ENCODE measurements around the gene EPHB1. TPM values are rescaled to one million over a fixed set of nuclear protein-coding genes. Genes with fewer than 3 reads are reported as not detected.

Gene EPHB1
- polyA plus RNA-seq, 1 donor from 2014 or later, result 18.7 TPM

DNA sequence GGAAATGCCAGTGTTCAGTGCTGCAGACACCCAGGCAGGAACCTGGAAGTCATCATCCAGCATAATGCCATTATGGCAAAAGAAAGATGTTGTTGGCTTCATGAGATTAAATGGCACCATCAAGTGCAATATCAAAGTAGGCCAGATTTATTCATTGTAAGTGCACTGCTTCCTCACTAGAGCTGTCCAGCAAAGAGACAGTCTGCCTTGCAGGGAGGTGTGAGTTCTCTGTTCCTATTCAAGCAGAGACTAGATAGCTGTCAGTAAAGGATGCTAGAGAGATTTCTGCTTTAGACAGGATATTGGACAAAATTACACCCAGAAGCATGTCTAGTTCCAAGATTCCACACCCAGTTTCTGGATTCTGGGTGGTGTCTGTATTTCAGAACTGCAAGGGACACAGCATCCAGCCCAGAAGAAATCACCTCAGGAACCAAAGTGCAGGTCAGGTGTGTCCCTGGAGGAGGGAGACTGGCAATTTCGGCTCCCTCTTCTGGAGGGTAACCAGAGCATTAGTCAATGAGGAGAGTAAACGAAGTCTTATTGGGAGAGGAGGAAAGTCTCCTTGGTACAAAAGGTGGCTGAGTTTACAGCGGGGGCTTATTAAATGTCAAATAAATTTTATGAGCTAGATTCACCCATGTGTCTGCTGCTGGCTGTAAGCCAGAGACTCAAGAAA, 377.3 kb downstream of the EPHB1 start:
- Histone ChIP-seq H3K36me3 (ENCODE audit: insufficient read depth, low read length) (peaks cover 4% of the 10 kb centered on the region), H2AFZ (ENCODE audit: low read depth, low read length) (no peak overlapping the region), H4K20me1 (ENCODE audit: insufficient read depth) (no peaks in the 10 kb centered on the region), H3K79me2 (replicated peaks; ENCODE audit: insufficient read depth, low read length) (no peaks in the 10 kb centered on the region), H3K27ac (ENCODE audit: low read length) (no peak overlapping the region), H3K9me3 (ENCODE audit: low read length) (no peaks in the 10 kb centered on the region), H3K9ac (ENCODE audit: low read length) (no peak overlapping the region), H3F3A (ENCODE audit: insufficient read depth, low read length, poor library complexity, severe bottlenecking) (no peaks in the 10 kb centered on the region), H3K9me2 (ENCODE audit: insufficient read depth, low read length) (no peaks in the 10 kb centered on the region), H3K27me3 (ENCODE audit: insufficient read depth, low read depth, low read length) (no peaks in the 10 kb centered on the region), H3K4me2 (ENCODE audit: low read length) (no peak overlapping the region), H3K4me3 (ENCODE audit: low read length) (no peak overlapping the region)
- TF ChIP-seq TAF1 (IDR thresholded peaks at IDR 0.05; ENCODE audit: low read depth) (no peak), EZH2 (IDR thresholded peaks at IDR 0.05; ENCODE audit: borderline replicate concordance, insufficient read depth, low read length, poor library complexity, severe bottlenecking) (no peak), EP300 (conservative IDR thresholded peaks at IDR 0.05; ENCODE audit: poor library complexity, severe bottlenecking) (no peak), RAD21 (conservative IDR thresholded peaks at IDR 0.05) (no peak), POLR2AphosphoS5 (IDR thresholded peaks at IDR 0.05) (no peak), SMC3 (conservative IDR thresholded peaks at IDR 0.05; ENCODE audit: poor library complexity) (no peak), MXI1 (conservative IDR thresholded peaks at IDR 0.05; ENCODE audit: poor library complexity, severe bottlenecking) (no peak)
- TF ChIP-seq, protein P1, sequence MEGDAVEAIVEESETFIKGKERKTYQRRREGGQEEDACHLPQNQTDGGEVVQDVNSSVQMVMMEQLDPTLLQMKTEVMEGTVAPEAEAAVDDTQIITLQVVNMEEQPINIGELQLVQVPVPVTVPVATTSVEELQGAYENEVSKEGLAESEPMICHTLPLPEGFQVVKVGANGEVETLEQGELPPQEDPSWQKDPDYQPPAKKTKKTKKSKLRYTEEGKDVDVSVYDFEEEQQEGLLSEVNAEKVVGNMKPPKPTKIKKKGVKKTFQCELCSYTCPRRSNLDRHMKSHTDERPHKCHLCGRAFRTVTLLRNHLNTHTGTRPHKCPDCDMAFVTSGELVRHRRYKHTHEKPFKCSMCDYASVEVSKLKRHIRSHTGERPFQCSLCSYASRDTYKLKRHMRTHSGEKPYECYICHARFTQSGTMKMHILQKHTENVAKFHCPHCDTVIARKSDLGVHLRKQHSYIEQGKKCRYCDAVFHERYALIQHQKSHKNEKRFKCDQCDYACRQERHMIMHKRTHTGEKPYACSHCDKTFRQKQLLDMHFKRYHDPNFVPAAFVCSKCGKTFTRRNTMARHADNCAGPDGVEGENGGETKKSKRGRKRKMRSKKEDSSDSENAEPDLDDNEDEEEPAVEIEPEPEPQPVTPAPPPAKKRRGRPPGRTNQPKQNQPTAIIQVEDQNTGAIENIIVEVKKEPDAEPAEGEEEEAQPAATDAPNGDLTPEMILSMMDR (IDR thresholded peaks at IDR 0.05; ENCODE audit: poor library complexity, severe bottlenecking), result no peak
- TF ChIP-seq, protein P2, sequence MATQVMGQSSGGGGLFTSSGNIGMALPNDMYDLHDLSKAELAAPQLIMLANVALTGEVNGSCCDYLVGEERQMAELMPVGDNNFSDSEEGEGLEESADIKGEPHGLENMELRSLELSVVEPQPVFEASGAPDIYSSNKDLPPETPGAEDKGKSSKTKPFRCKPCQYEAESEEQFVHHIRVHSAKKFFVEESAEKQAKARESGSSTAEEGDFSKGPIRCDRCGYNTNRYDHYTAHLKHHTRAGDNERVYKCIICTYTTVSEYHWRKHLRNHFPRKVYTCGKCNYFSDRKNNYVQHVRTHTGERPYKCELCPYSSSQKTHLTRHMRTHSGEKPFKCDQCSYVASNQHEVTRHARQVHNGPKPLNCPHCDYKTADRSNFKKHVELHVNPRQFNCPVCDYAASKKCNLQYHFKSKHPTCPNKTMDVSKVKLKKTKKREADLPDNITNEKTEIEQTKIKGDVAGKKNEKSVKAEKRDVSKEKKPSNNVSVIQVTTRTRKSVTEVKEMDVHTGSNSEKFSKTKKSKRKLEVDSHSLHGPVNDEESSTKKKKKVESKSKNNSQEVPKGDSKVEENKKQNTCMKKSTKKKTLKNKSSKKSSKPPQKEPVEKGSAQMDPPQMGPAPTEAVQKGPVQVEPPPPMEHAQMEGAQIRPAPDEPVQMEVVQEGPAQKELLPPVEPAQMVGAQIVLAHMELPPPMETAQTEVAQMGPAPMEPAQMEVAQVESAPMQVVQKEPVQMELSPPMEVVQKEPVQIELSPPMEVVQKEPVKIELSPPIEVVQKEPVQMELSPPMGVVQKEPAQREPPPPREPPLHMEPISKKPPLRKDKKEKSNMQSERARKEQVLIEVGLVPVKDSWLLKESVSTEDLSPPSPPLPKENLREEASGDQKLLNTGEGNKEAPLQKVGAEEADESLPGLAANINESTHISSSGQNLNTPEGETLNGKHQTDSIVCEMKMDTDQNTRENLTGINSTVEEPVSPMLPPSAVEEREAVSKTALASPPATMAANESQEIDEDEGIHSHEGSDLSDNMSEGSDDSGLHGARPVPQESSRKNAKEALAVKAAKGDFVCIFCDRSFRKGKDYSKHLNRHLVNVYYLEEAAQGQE (IDR thresholded peaks at IDR 0.05; ENCODE audit: borderline replicate concordance), result no peak

DNA sequence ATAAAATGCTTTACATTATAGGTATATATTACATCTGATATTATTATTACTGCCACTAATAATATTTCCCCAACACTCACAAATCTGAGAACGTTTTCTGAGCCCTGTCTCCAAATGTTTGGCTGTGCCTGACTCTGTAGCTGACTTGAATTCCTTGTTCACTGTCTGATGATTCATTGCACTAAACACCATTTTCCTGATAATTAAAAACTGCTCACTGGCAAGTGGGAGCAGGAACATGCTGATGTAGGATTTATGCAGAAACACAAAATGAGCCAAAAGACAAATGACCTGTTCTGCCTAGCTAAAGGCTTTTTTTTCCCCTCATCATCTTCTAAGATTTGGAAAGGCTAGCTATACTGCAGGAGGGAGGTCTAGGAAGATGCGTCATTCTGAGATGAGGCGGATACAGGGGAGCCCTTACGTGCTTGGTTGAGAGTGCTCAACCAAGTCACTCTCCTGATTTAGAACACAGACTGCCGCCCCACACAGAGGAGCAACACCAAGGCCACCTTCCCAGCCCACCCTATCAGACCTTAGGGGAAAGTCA, 380.7 kb downstream of the EPHB1 start:
- Histone ChIP-seq H3K36me3 (ENCODE audit: insufficient read depth, low read length) (no peaks in the 10 kb centered on the region), H3K4me3 (ENCODE audit: low read length) (no peak overlapping the region), H3F3A (ENCODE audit: insufficient read depth, low read length, poor library complexity, severe bottlenecking) (no peaks in the 10 kb centered on the region), H3K4me2 (ENCODE audit: low read length) (no peak overlapping the region), H3K9me3 (ENCODE audit: low read length) (no peaks in the 10 kb centered on the region), H3K9me2 (ENCODE audit: insufficient read depth, low read length) (no peaks in the 10 kb centered on the region), H3K27ac (ENCODE audit: low read length) (no peak overlapping the region), H4K20me1 (ENCODE audit: insufficient read depth) (no peaks in the 10 kb centered on the region), H2AFZ (ENCODE audit: low read depth, low read length) (no peak overlapping the region), H3K79me2 (replicated peaks; ENCODE audit: insufficient read depth, low read length) (no peaks in the 10 kb centered on the region), H3K9ac (ENCODE audit: low read length) (no peak overlapping the region), H3K27me3 (ENCODE audit: insufficient read depth, low read depth, low read length) (no peaks in the 10 kb centered on the region)
- TF ChIP-seq SMC3 (conservative IDR thresholded peaks at IDR 0.05; ENCODE audit: poor library complexity) (no peak), EP300 (conservative IDR thresholded peaks at IDR 0.05; ENCODE audit: poor library complexity, severe bottlenecking) (no peak), POLR2AphosphoS5 (IDR thresholded peaks at IDR 0.05) (no peak), MXI1 (conservative IDR thresholded peaks at IDR 0.05; ENCODE audit: poor library complexity, severe bottlenecking) (no peak), TAF1 (IDR thresholded peaks at IDR 0.05; ENCODE audit: low read depth) (no peak), EZH2 (IDR thresholded peaks at IDR 0.05; ENCODE audit: borderline replicate concordance, insufficient read depth, low read length, poor library complexity, severe bottlenecking) (no peak), RAD21 (conservative IDR thresholded peaks at IDR 0.05) (no peak)
- TF ChIP-seq, protein P2 (IDR thresholded peaks at IDR 0.05; ENCODE audit: borderline replicate concordance), result no peak
- TF ChIP-seq, protein P1 (IDR thresholded peaks at IDR 0.05; ENCODE audit: poor library complexity, severe bottlenecking), result no peak
